ENCODE measurements around the gene POLR1A. TPM values are rescaled to one million over a fixed set of nuclear protein-coding genes. Genes with fewer than 3 reads are reported as not detected.
A peak's percentile ranks its signal among the peaks of the same experiment; 100 is the strongest.

POLR1A gene
- total RNA-seq, 1 donor from 2014 or later = 12.8 TPM

GRCh38 chr2:85976106-85976920, 129.4 kb downstream of the POLR1A start:
- no peak for DNase-seq (ENCODE audit: missing footprints)
- intact Hi-C loops (cut with DNase I) = no loop called here
- ATAC-seq = peak; percentile 84

- intact Hi-C loops (cut with DNase I) = no loop called here
- DNase-seq (ENCODE audit: missing footprints) = no peak
- ATAC-seq = peak; percentile 19
Observed at GRCh38 chr2:85975581-85975980, 130.1 kb downstream of the POLR1A start.

- no peak for DNase-seq (ENCODE audit: missing footprints)
- ATAC-seq = no peak
- intact Hi-C loops (cut with DNase I) = no loop called here
Observed at GRCh38 chr2:85974390-85974789, 131.3 kb downstream of the POLR1A start.

- no peak for DNase-seq (ENCODE audit: missing footprints)
- intact Hi-C loops (cut with DNase I) = no loop called here
- ATAC-seq = no peak
Observed at GRCh38 chr2:85972355-85972754, 133.3 kb downstream of the POLR1A start.

GRCh38 chr2:85971366-85971765, 134.3 kb downstream of the POLR1A start:
- ATAC-seq = no peak
- DNase-seq (ENCODE audit: missing footprints) = no peak
- intact Hi-C loops (cut with DNase I) = no loop called here

Other genes with a start within 250 kb of the POLR1A start
- 6.8 TPM for gene ST3GAL5, start 216.9 kb downstream of the POLR1A start, total RNA-seq
- gene PTCD3, start 349 bp upstream of the POLR1A start, total RNA-seq = 127 TPM
- gene IMMT, start 89.6 kb upstream of the POLR1A start, total RNA-seq = 287 TPM
- 96.9 TPM for gene MRPL35, start 93.6 kb upstream of the POLR1A start, total RNA-seq
- 23.6 TPM for gene REEP1, start 231.7 kb upstream of the POLR1A start, total RNA-seq

All from Right ventricle myocardium inferior (tissue), 1 donor.